Activated CD8-positive, alpha-beta T cell treated with anti-CD3 and anti-CD28 coated beads for 36 hours (primary cell): ENCODE measurements around the gene LRRC1. TPM values are rescaled to one million over a fixed set of nuclear protein-coding genes. Genes with fewer than 3 reads are reported as not detected.

Experiments used
- ATAC-seq: fragments of 200-7000 bp; cut with Tn5 transposase; one replicate; pipeline ENCODE4 v1.10.0; 2021; ENCODE audit warnings: mild to moderate bottlenecking, moderate library complexity
- CTCF ChIA-PET: fragments of 350-600 bp; sonication (Branson Sonifier 250); formaldehyde crosslinking; loops from one replicate; lab custom pipeline; 2021; ENCODE audit warnings: antibody characterized with exemption; lab: Charles Lee
- POLR2A ChIA-PET: fragments of 350-600 bp; sonication (Branson Sonifier 250); formaldehyde crosslinking; loops from one replicate; lab custom pipeline; 2021; ENCODE audit warnings: antibody characterized with exemption; lab: Charles Lee
- DNase-seq: peaks from one replicate; pipeline ENCODE4 v3.0.0-alpha.2; 2020
- H3K27ac Mint-ChIP-seq: one replicate; pipeline ENCODE4 v1.8.0; 2021; ENCODE audit warnings: mild to moderate bottlenecking, mixed read lengths
- H3K27me3 Mint-ChIP-seq: one replicate; pipeline ENCODE4 v1.8.0; 2021; ENCODE audit warnings: mixed read lengths
- H3K36me3 Mint-ChIP-seq: one replicate; pipeline ENCODE4 v1.8.0; 2021; ENCODE audit warnings: low read depth, mixed read lengths
- H3K4me1 Mint-ChIP-seq: one replicate; pipeline ENCODE4 v1.8.0; 2021; ENCODE audit warnings: low read depth, mixed read lengths
- H3K4me3 Mint-ChIP-seq: one replicate; pipeline ENCODE4 v1.8.0; 2021; ENCODE audit warnings: mild to moderate bottlenecking, moderate library complexity, mixed read lengths
- H3K9me3 Mint-ChIP-seq: one replicate; pipeline ENCODE4 v1.8.0; 2021; ENCODE audit warnings: mixed read lengths
- CTCF ChIP-seq: fragments of 200-600 bp; IDR thresholded peaks from one replicate; pipeline ENCODE4 v1.8.0; 2022; ENCODE audit warnings: antibody characterized with exemption, mild to moderate bottlenecking
- intact Hi-C: fragments of 100-400 bp; cut with micrococcal nuclease; formaldehyde crosslinking; loops from one replicate; pipeline ENCODE4 v1.10.0; 2022
- total RNA-seq, 2 experiments: library from RNA; stranded (reverse); gene quantifications; one replicate each; pipeline ENCODE4 v1.2.3, GENCODE V29; 2021

Gene LRRC1
- total RNA-seq, 2 experiments from 2014 or later: 1.9 to 2.5 TPM

GRCh38 chr6:53794137-53794719 lies 577 bp upstream of the LRRC1 start:
- intact Hi-C loops: loop anchor here (5.0 to 10.0 kb wide), 2 partner anchors 57 to 161 kb away; no protein-coding TSS in a partner anchor
- peak overlapping the region; percentile 91 for H3K27ac Mint-ChIP-seq
- ATAC-seq: peak; percentile 60
- peaks cover 25% of the 10 kb centered on the region for H3K27me3 Mint-ChIP-seq
- H3K9me3 Mint-ChIP-seq: peaks cover 2% of the 10 kb centered on the region
- CTCF ChIA-PET: interaction anchor here (0.7 to 2.6 kb wide), 5 partner anchors 15 to 337 kb away, joined by 3 to 9 read pairs (median 3); no protein-coding TSS in a partner anchor
- peaks cover 14% of the 10 kb centered on the region for H3K4me1 Mint-ChIP-seq
- H3K4me3 Mint-ChIP-seq: peak overlapping the region; percentile 97
- peak; percentile 62 for DNase-seq
- H3K36me3 Mint-ChIP-seq: no peaks in the 10 kb centered on the region
- TF ChIP-seq CTCF: no peak
- POLR2A ChIA-PET: no interaction called here

DNA sequence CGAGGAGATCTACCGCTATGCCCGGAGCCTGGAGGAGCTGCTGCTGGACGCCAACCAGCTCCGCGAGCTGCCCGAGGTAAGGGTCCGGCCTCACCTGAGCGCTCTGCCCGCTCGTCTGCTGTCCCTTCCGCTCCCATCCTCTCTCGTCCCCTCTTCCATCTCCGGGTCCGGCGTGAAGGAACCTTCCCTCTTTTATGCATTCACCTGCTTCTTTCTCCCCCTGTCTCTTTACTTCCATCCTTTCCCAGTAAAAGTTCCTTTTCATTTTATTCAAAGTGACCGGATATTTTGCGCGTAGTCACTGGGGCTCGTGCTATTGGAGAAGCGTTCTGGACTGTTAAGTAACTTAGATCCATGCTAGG lies 516 bp downstream of the LRRC1 start:
- intact Hi-C loops: loop anchor here (10.0 kb wide), 1 partner anchor 159 kb away; no protein-coding TSS in a partner anchor
- peaks cover 14% of the 10 kb centered on the region for H3K4me1 Mint-ChIP-seq
- peak overlapping the region; percentile 97 for H3K4me3 Mint-ChIP-seq
- peaks cover 2% of the 10 kb centered on the region for H3K9me3 Mint-ChIP-seq
- ATAC-seq (no peak), DNase-seq (no peak)
- peaks cover 23% of the 10 kb centered on the region for H3K27me3 Mint-ChIP-seq
- H3K27ac Mint-ChIP-seq: peak overlapping the region; percentile 48
- CTCF ChIA-PET: interaction anchor here (0.7 to 2.6 kb wide), 6 partner anchors 20 to 161 kb away, joined by 3 to 9 read pairs (median 4); no protein-coding TSS in a partner anchor
- POLR2A ChIA-PET: no interaction called here
- TF ChIP-seq CTCF: no peak
- H3K36me3 Mint-ChIP-seq: no peaks in the 10 kb centered on the region

- Mint-ChIP-seq H3K4me3 (peak overlapping the region; percentile 97), H3K9me3 (no peaks in the 10 kb centered on the region), H3K4me1 (peaks cover 14% of the 10 kb centered on the region), H3K27ac (no peak overlapping the region), H3K36me3 (no peaks in the 10 kb centered on the region), H3K27me3 (peaks cover 20% of the 10 kb centered on the region)
- ChIA-PET CTCF (interaction anchor here (0.7 to 2.6 kb wide), 6 partner anchors 19 to 160 kb away, joined by 3 to 9 read pairs (median 4); no protein-coding TSS in a partner anchor), POLR2A (interaction anchor here (0.6 to 2.4 kb wide), 5 partner anchors 10 to 144 kb away, joined by 3 to 6 read pairs (median 3); no protein-coding TSS in a partner anchor)
- DNase-seq: peak; percentile 19
- ATAC-seq: no peak
- intact Hi-C loops: loop anchor here (10.0 kb wide), 1 partner anchor 159 kb away; no protein-coding TSS in a partner anchor
- no peak for TF ChIP-seq CTCF
These were observed 1.1 kb downstream of the LRRC1 start for GRCh38 chr6:53795702-53796450.

- Mint-ChIP-seq H3K27ac (no peak overlapping the region), H3K9me3 (no peaks in the 10 kb centered on the region), H3K4me3 (peak overlapping the region; percentile 97), H3K27me3 (peaks cover 19% of the 10 kb centered on the region), H3K36me3 (no peaks in the 10 kb centered on the region), H3K4me1 (peaks cover 14% of the 10 kb centered on the region)
- DNase-seq (no peak), ATAC-seq (no peak)
- ChIA-PET CTCF (interaction anchor here (1.3 to 2.6 kb wide), 2 partner anchors 78 to 145 kb away, joined by 3 to 9 read pairs; no protein-coding TSS in a partner anchor), POLR2A (interaction anchor here (0.6 to 2.4 kb wide), 5 partner anchors 9 to 144 kb away, joined by 3 to 6 read pairs (median 3); no protein-coding TSS in a partner anchor)
- TF ChIP-seq CTCF: no peak
- intact Hi-C loops: loop anchor here (10.0 kb wide), 1 partner anchor 158 kb away; no protein-coding TSS in a partner anchor
These were observed 1.6 kb downstream of the LRRC1 start for GRCh38 chr6:53796451-53796780.
